ENCODE data around the gene MVB12B. TPM values are rescaled to one million over a fixed set of nuclear protein-coding genes. Genes with fewer than 3 reads are reported as not detected.

Gene MVB12B
- total RNA-seq, 1 donor from 2014 or later, result 12.8 TPM

- TF ChIP-seq CTCF (IDR thresholded peaks at IDR 0.05; ENCODE audit: insufficient read depth, low read depth, low read length) (no peak), EZH2 (IDR thresholded peaks at IDR 0.05; ENCODE audit: insufficient read depth, low read length) (no peak)
- H4K20me1 ChIP-seq (ENCODE audit: insufficient read depth, low read length), result peaks cover 3% of the 10 kb centered on the region
- peaks cover 14% of the 10 kb centered on the region for H3K27me3 Mint-ChIP-seq (ENCODE audit: low read depth, unreplicated experiment)
- FAIRE-seq, result no peak
- H3K4me2 ChIP-seq (ENCODE audit: low read length), result no peak overlapping the region
- no peaks in the 10 kb centered on the region for H3K9me3 ChIP-seq (ENCODE audit: insufficient read depth, low read depth, low read length)
- no peak for DNase-seq (ENCODE audit: low read depth)
- H3K27ac Mint-ChIP-seq (ENCODE audit: unreplicated experiment), result no peak overlapping the region
- no peak overlapping the region for H3K4me3 ChIP-seq (ENCODE audit: insufficient read depth, low read depth, low read length)
- H3K4me3 Mint-ChIP-seq (ENCODE audit: unreplicated experiment), result no peak overlapping the region
- no peak overlapping the region for H3K9ac ChIP-seq (ENCODE audit: low read length)
- H3K9me3 Mint-ChIP-seq (ENCODE audit: unreplicated experiment), result no peaks in the 10 kb centered on the region
- H3K27me3 ChIP-seq (ENCODE audit: insufficient read depth, low read length), result no peaks in the 10 kb centered on the region
- H3K36me3 ChIP-seq (ENCODE audit: insufficient read depth, low read length), result no peaks in the 10 kb centered on the region
- no peak overlapping the region for H3K27ac ChIP-seq (ENCODE audit: low read depth, low read length)
- peaks cover 3% of the 10 kb centered on the region for H3K4me1 Mint-ChIP-seq (ENCODE audit: low read depth, unreplicated experiment)
- H3K36me3 Mint-ChIP-seq (ENCODE audit: low read depth, unreplicated experiment), result peaks cover 2% of the 10 kb centered on the region
- H3K4me1 ChIP-seq (ENCODE audit: insufficient read depth, low read length), result peaks cover 11% of the 10 kb centered on the region
- no peak overlapping the region for H2AFZ ChIP-seq (ENCODE audit: low read depth, low read length)
- no peaks in the 10 kb centered on the region for H3K79me2 ChIP-seq (ENCODE audit: insufficient read depth, low read length)
Measured at GRCh38 chr9:126496181-126496576, 169.6 kb downstream of the MVB12B start.

- Mint-ChIP-seq H3K27ac (ENCODE audit: unreplicated experiment) (no peak overlapping the region), H3K9me3 (ENCODE audit: unreplicated experiment) (no peaks in the 10 kb centered on the region), H3K4me1 (ENCODE audit: low read depth, unreplicated experiment) (peaks cover 3% of the 10 kb centered on the region), H3K27me3 (ENCODE audit: low read depth, unreplicated experiment) (peaks cover 16% of the 10 kb centered on the region), H3K4me3 (ENCODE audit: unreplicated experiment) (no peak overlapping the region), H3K36me3 (ENCODE audit: low read depth, unreplicated experiment) (peaks cover 2% of the 10 kb centered on the region)
- Histone ChIP-seq H3K4me2 (ENCODE audit: low read length) (no peak overlapping the region), H4K20me1 (ENCODE audit: insufficient read depth, low read length) (peaks cover 8% of the 10 kb centered on the region), H3K4me3 (ENCODE audit: insufficient read depth, low read depth, low read length) (no peak overlapping the region), H3K79me2 (ENCODE audit: insufficient read depth, low read length) (no peaks in the 10 kb centered on the region), H2AFZ (ENCODE audit: low read depth, low read length) (no peak overlapping the region), H3K9ac (ENCODE audit: low read length) (no peak overlapping the region), H3K4me1 (ENCODE audit: insufficient read depth, low read length) (peaks cover 11% of the 10 kb centered on the region), H3K36me3 (ENCODE audit: insufficient read depth, low read length) (no peaks in the 10 kb centered on the region), H3K27me3 (ENCODE audit: insufficient read depth, low read length) (no peaks in the 10 kb centered on the region), H3K9me3 (ENCODE audit: insufficient read depth, low read depth, low read length) (no peaks in the 10 kb centered on the region), H3K27ac (ENCODE audit: low read depth, low read length) (no peak overlapping the region)
- FAIRE-seq (no peak), DNase-seq (ENCODE audit: low read depth) (no peak)
- TF ChIP-seq CTCF (IDR thresholded peaks at IDR 0.05; ENCODE audit: insufficient read depth, low read depth, low read length), result no peak
- no peak for TF ChIP-seq EZH2 (IDR thresholded peaks at IDR 0.05; ENCODE audit: insufficient read depth, low read length)
Measured at GRCh38 chr9:126496781-126497659, 170.4 kb downstream of the MVB12B start.

Data from astrocyte (in vitro differentiated cells and primary cell).